ENCODE measurements around the gene ZP1. TPM values are rescaled to one million over a fixed set of nuclear protein-coding genes. Genes with fewer than 3 reads are reported as not detected.

Gene ZP1
- total RNA-seq, 1 experiment from 2014 or later: not detected

DNA sequence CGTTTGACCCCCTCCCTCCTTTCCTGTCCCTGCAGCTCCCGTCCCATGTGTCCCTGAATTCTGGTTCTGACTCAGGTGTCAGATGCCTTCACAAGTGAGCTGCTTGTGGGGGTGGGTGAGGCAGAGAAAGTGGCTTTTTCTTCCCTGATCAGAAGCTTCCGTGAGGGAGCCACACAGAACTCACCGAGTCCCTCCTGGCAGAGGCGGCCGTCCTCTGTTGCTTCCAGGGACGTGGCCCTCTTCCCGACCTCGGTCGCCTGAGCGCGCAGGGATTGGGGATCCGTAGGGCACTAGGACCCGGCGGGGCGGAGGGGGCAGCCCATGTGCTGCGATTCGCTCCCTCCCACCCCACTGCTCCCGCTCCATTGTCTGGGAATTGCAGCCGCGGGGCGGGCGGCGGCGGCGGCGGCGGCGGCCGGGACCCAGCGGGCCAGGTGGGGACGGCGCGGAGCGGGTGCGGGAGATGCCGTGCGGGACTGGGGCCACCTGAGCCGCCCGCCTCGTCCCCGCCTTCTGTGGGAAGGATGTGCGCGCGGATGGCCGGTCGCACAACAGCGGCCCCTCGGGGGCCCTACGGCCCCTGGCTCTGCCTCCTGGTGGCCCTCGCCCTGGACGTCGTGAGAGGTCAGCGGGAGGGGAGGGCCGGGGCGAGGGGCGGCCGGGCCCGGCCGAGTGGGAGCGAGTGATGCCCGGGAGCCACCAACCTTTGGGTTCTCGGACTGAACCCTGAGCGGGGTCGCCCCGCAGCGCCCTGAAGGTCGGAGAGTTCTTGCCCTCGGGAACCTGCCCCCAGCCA is 57.0 kb downstream of the ZP1 start, which contains the start of gene TMEM132A (continued):
- TF ChIP-seq STAT6 (CRISPR knock-in tag; conservative IDR thresholded peaks at IDR 0.05; ENCODE audit: low read depth) (no peak), ZNF121 (CRISPR knock-in tag; IDR thresholded peaks at IDR 0.05) (no peak), NR1H2 (CRISPR knock-in tag; IDR thresholded peaks at IDR 0.05) (no peak), MYBL2 (CRISPR knock-in tag; IDR thresholded peaks at IDR 0.05) (0 out of 2 replicates have a peak, but pooled peaks have one; percentile 33), CREM (CRISPR knock-in tag; IDR thresholded peaks at IDR 0.05) (peak; percentile 79; the same call in 1 of the 2 replicates), PREB (CRISPR knock-in tag; IDR thresholded peaks at IDR 0.05; ENCODE audit: borderline replicate concordance) (no peak), SP1 (CRISPR knock-in tag; conservative IDR thresholded peaks at IDR 0.05) (peak; percentile 60), ESRRA (CRISPR knock-in tag; IDR thresholded peaks at IDR 0.05; ENCODE audit: borderline replicate concordance) (no peak), TEAD1 (CRISPR knock-in tag; IDR thresholded peaks at IDR 0.05) (peak; percentile 64; the same call in 1 of the 2 replicates), CTCF (IDR thresholded peaks at IDR 0.05) (no peak), ZNF281 (CRISPR knock-in tag; IDR thresholded peaks at IDR 0.05) (peak; percentile 35; the same call in 1 of the 2 replicates), ERG (CRISPR knock-in tag; IDR thresholded peaks at IDR 0.05) (no peak), GABPB1 (CRISPR knock-in tag; IDR thresholded peaks at IDR 0.05) (no peak), ZNF416 (CRISPR knock-in tag; IDR thresholded peaks at IDR 0.05) (peak; percentile 10; the same call in 1 of the 2 replicates), CDX4 (CRISPR knock-in tag; IDR thresholded peaks at IDR 0.05; ENCODE audit: borderline replicate concordance) (no peak)
- TF ChIP-seq, protein P1, sequence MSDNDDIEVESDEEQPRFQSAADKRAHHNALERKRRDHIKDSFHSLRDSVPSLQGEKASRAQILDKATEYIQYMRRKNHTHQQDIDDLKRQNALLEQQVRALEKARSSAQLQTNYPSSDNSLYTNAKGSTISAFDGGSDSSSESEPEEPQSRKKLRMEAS (CRISPR knock-in tag; IDR thresholded peaks at IDR 0.05): peak; percentile 85
- TF ChIP-seq, protein P2, sequence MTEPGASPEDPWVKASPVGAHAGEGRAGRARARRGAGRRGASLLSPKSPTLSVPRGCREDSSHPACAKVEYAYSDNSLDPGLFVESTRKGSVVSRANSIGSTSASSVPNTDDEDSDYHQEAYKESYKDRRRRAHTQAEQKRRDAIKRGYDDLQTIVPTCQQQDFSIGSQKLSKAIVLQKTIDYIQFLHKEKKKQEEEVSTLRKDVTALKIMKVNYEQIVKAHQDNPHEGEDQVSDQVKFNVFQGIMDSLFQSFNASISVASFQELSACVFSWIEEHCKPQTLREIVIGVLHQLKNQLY (CRISPR knock-in tag; IDR thresholded peaks at IDR 0.05): no peak
- TF ChIP-seq, protein P3, sequence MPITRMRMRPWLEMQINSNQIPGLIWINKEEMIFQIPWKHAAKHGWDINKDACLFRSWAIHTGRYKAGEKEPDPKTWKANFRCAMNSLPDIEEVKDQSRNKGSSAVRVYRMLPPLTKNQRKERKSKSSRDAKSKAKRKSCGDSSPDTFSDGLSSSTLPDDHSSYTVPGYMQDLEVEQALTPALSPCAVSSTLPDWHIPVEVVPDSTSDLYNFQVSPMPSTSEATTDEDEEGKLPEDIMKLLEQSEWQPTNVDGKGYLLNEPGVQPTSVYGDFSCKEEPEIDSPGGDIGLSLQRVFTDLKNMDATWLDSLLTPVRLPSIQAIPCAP (CRISPR knock-in tag; IDR thresholded peaks at IDR 0.05): 0 out of 2 replicates have a peak, but pooled peaks have one; percentile 20
